ENCODE measurements around the gene GAPDH. TPM values are rescaled to one million over a fixed set of nuclear protein-coding genes. Genes with fewer than 3 reads are reported as not detected.

GAPDH gene
- total and polyA plus RNA-seq, 2 donors (not counting 1 experiment from before 2014, with no cell fraction given), result 499 to 951 TPM

DNA sequence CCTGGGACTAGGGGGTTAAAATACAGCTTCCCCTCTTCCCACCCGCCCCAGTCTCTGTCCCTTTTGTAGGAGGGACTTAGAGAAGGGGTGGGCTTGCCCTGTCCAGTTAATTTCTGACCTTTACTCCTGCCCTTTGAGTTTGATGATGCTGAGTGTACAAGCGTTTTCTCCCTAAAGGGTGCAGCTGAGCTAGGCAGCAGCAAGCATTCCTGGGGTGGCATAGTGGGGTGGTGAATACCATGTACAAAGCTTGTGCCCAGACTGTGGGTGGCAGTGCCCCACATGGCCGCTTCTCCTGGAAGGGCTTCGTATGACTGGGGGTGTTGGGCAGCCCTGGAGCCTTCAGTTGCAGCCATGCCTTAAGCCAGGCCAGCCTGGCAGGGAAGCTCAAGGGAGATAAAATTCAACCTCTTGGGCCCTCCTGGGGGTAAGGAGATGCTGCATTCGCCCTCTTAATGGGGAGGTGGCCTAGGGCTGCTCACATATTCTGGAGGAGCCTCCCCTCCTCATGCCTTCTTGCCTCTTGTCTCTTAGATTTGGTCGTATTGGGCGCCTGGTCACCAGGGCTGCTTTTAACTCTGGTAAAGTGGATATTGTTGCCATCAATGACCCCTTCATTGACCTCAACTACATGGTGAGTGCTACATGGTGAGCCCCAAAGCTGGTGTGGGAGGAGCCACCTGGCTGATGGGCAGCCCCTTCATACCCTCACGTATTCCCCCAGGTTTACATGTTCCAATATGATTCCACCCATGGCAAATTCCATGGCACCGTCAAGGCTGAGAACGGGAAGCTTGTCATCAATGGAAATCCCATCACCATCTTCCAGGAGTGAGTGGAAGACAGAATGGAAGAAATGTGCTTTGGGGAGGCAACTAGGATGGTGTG is 1.9 kb downstream of the GAPDH start:
- no peaks in the 10 kb centered on the region for H3K9me3 Mint-ChIP-seq (ENCODE audit: insufficient read depth)
- Histone ChIP-seq H3K9me3 (ENCODE audit: control extremely low read depth in 1 of 3, control insufficient read depth in 2 of 3, insufficient read depth in 1 of 3, low read length in 2 of 3) (no peaks in the 10 kb centered on the region), H3K79me2 (ENCODE audit: control insufficient read depth, insufficient read depth, low read length) (peaks cover 10% of the 10 kb centered on the region), H3K36me3 (replicated peaks in 1 of 2; ENCODE audit: control extremely low read depth in 1 of 2, control insufficient read depth in 1 of 2, extremely low read depth in 1 of 2, insufficient read depth in 2 of 2, low read length in 1 of 2) (peaks cover 0 to 29% of the 10 kb centered on the region in 2 experiments), H3K4me1 (ENCODE audit: control insufficient read depth in 2 of 2, insufficient read depth in 2 of 2, low read length in 2 of 2) (peaks cover 41 to 56% of the 10 kb centered on the region in 2 donors), H4K20me1 (ENCODE audit: control insufficient read depth, insufficient read depth, low read length, poor library complexity, severe bottlenecking) (peaks cover 31% of the 10 kb centered on the region), H2AFZ (ENCODE audit: insufficient read depth, low read depth, low read length, poor library complexity, severe bottlenecking) (peak overlapping the region; percentile 93), H3K27ac (ENCODE audit: low read length in 2 of 2) (peak overlapping the region in 1 of 2 donors; percentile 74), H3K4me2 (replicated peaks; ENCODE audit: low read depth, low read length, poor library complexity, severe bottlenecking) (peak overlapping the region; percentile 98), H3K27me3 (replicated peaks in 1 of 4; ENCODE audit: control extremely low read depth in 1 of 4, control insufficient read depth in 3 of 4, insufficient read depth in 4 of 4, low read length in 3 of 4) (no peaks in the 10 kb centered on the region), H3K9ac (ENCODE audit: low read length) (peak overlapping the region; percentile 88), H3K4me3 (ENCODE audit: control extremely low read depth in 1 of 5, extremely low read depth in 1 of 5, insufficient read depth in 1 of 5, low read depth in 2 of 5, low read length in 4 of 5) (peak overlapping the region in 3 of 5 experiments; percentile 91 to 97 (median 95))
- 49% methylated on average over 4 of the region's 10 CpGs for WGBS (ENCODE audit: insufficient coverage)
- intact Hi-C loops (cut with micrococcal nuclease), result loop anchor here (2.0 to 5.0 kb wide), 2 partner anchors 19 to 249 kb away; no protein-coding TSS in a partner anchor
- ATAC-seq (ENCODE audit: low read depth), result no peak
- CTCF ChIA-PET, result interaction anchor here (0.5 to 7.0 kb wide), 16 partner anchors 16 to 1600 kb away, joined by 3 to 222 read pairs (median 6); partner anchors contain the start of genes IFFO1, MLF2, MRPL51 and VAMP1
- POLR2A ChIA-PET, result interaction anchor here (0.6 to 5.4 kb wide), 6 partner anchors 65 to 125 kb away, joined by 3 to 39 read pairs (median 8); partner anchors contain the start of genes TAPBPL and VAMP1
- TF ChIP-seq EZH2 (IDR thresholded peaks at IDR 0.05; ENCODE audit: borderline replicate concordance, insufficient read depth, low read depth, low read length, poor library complexity, severe bottlenecking), result no peak
- DNase-seq, result no peak
- no peaks in the 10 kb centered on the region for H3K27me3 Mint-ChIP-seq
- peaks cover 67% of the 10 kb centered on the region for H3K4me1 Mint-ChIP-seq
- peak overlapping the region; percentile 99 for H3K4me3 Mint-ChIP-seq
- H3K27ac Mint-ChIP-seq, result peak overlapping the region; percentile 98

DNA sequence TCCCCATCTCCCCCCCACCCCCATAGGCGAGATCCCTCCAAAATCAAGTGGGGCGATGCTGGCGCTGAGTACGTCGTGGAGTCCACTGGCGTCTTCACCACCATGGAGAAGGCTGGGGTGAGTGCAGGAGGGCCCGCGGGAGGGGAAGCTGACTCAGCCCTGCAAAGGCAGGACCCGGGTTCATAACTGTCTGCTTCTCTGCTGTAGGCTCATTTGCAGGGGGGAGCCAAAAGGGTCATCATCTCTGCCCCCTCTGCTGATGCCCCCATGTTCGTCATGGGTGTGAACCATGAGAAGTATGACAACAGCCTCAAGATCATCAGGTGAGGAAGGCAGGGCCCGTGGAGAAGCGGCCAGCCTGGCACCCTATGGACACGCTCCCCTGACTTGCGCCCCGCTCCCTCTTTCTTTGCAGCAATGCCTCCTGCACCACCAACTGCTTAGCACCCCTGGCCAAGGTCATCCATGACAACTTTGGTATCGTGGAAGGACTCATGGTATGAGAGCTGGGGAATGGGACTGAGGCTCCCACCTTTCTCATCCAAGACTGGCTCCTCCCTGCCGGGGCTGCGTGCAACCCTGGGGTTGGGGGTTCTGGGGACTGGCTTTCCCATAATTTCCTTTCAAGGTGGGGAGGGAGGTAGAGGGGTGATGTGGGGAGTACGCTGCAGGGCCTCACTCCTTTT is 2.7 kb downstream of the GAPDH start:
- H2AFZ ChIP-seq (ENCODE audit: insufficient read depth, low read depth, low read length, poor library complexity, severe bottlenecking), result no peak overlapping the region
- H3K9me3 ChIP-seq (ENCODE audit: control extremely low read depth in 1 of 3, control insufficient read depth in 2 of 3, insufficient read depth in 1 of 3, low read length in 2 of 3), result no peaks in the 10 kb centered on the region
- CTCF ChIA-PET, result interaction anchor here (0.5 to 7.0 kb wide), 39 partner anchors 12 to 341 kb away, joined by 3 to 222 read pairs (median 3); partner anchors contain the start of genes CD27, CDCA3, IFFO1 and MRPL51
- no peak overlapping the region for H3K27ac ChIP-seq (ENCODE audit: low read length in 2 of 2)
- peak overlapping the region; percentile 26 for H3K4me3 Mint-ChIP-seq
- H3K4me2 ChIP-seq (replicated peaks; ENCODE audit: low read depth, low read length, poor library complexity, severe bottlenecking), result no peak overlapping the region
- peaks cover 0 to 32% of the 10 kb centered on the region in 2 experiments for H3K36me3 ChIP-seq (replicated peaks in 1 of 2; ENCODE audit: control extremely low read depth in 1 of 2, control insufficient read depth in 1 of 2, extremely low read depth in 1 of 2, insufficient read depth in 2 of 2, low read length in 1 of 2)
- no peak for ATAC-seq (ENCODE audit: low read depth)
- POLR2A ChIA-PET, result interaction anchor here (0.7 to 5.4 kb wide), 6 partner anchors 66 to 124 kb away, joined by 3 to 39 read pairs (median 12); partner anchors contain the start of gene VAMP1
- WGBS (ENCODE audit: insufficient coverage), result 71% methylated on average over 9 of the region's 19 CpGs
- H3K4me1 ChIP-seq (ENCODE audit: control insufficient read depth in 2 of 2, insufficient read depth in 2 of 2, low read length in 2 of 2), result peaks cover 41 to 56% of the 10 kb centered on the region in 2 donors
- no peaks in the 10 kb centered on the region for H3K9me3 Mint-ChIP-seq (ENCODE audit: insufficient read depth)
- peaks cover 31% of the 10 kb centered on the region for H4K20me1 ChIP-seq (ENCODE audit: control insufficient read depth, insufficient read depth, low read length, poor library complexity, severe bottlenecking)
- H3K27me3 Mint-ChIP-seq, result no peaks in the 10 kb centered on the region
- peaks cover 64% of the 10 kb centered on the region for H3K4me1 Mint-ChIP-seq
- H3K27me3 ChIP-seq (replicated peaks in 1 of 4; ENCODE audit: control extremely low read depth in 1 of 4, control insufficient read depth in 3 of 4, insufficient read depth in 4 of 4, low read length in 3 of 4), result no peaks in the 10 kb centered on the region
- peak; percentile 33 for DNase-seq
- H3K9ac ChIP-seq (ENCODE audit: low read length), result no peak overlapping the region
- peaks cover 10% of the 10 kb centered on the region for H3K79me2 ChIP-seq (ENCODE audit: control insufficient read depth, insufficient read depth, low read length)
- TF ChIP-seq EZH2 (IDR thresholded peaks at IDR 0.05; ENCODE audit: borderline replicate concordance, insufficient read depth, low read depth, low read length, poor library complexity, severe bottlenecking), result no peak
- TF ChIP-seq, protein P1, sequence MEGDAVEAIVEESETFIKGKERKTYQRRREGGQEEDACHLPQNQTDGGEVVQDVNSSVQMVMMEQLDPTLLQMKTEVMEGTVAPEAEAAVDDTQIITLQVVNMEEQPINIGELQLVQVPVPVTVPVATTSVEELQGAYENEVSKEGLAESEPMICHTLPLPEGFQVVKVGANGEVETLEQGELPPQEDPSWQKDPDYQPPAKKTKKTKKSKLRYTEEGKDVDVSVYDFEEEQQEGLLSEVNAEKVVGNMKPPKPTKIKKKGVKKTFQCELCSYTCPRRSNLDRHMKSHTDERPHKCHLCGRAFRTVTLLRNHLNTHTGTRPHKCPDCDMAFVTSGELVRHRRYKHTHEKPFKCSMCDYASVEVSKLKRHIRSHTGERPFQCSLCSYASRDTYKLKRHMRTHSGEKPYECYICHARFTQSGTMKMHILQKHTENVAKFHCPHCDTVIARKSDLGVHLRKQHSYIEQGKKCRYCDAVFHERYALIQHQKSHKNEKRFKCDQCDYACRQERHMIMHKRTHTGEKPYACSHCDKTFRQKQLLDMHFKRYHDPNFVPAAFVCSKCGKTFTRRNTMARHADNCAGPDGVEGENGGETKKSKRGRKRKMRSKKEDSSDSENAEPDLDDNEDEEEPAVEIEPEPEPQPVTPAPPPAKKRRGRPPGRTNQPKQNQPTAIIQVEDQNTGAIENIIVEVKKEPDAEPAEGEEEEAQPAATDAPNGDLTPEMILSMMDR (IDR thresholded peaks at IDR 0.05), result no peak
- H3K4me3 ChIP-seq (ENCODE audit: control extremely low read depth in 1 of 5, extremely low read depth in 1 of 5, insufficient read depth in 1 of 5, low read depth in 2 of 5, low read length in 4 of 5), result no peak overlapping the region
- intact Hi-C loops (cut with micrococcal nuclease), result loop anchor here (5.0 kb wide), 1 partner anchor 250 kb away; no protein-coding TSS in a partner anchor
- H3K27ac Mint-ChIP-seq, result peak overlapping the region; percentile 88

All from B cell (primary cell).